GM21528 (cell line): ENCODE results near the gene AP2S1.
"Not testable (repeated sequence)": the region's sequence is repeated elsewhere in the genome, so short reads cannot be mapped to it uniquely, and the experiment has no call there.

ENCODE experiments used
- ATAC-seq: cut with Tn5 transposase; IDR thresholded peaks from one replicate; pipeline ENCODE4 v1.9.1; 2021; ENCODE audit warnings: mild to moderate bottlenecking, moderate library complexity; ENCODE audit not compliant: unreplicated experiment, low FRiP score

Gene AP2S1

DNA sequence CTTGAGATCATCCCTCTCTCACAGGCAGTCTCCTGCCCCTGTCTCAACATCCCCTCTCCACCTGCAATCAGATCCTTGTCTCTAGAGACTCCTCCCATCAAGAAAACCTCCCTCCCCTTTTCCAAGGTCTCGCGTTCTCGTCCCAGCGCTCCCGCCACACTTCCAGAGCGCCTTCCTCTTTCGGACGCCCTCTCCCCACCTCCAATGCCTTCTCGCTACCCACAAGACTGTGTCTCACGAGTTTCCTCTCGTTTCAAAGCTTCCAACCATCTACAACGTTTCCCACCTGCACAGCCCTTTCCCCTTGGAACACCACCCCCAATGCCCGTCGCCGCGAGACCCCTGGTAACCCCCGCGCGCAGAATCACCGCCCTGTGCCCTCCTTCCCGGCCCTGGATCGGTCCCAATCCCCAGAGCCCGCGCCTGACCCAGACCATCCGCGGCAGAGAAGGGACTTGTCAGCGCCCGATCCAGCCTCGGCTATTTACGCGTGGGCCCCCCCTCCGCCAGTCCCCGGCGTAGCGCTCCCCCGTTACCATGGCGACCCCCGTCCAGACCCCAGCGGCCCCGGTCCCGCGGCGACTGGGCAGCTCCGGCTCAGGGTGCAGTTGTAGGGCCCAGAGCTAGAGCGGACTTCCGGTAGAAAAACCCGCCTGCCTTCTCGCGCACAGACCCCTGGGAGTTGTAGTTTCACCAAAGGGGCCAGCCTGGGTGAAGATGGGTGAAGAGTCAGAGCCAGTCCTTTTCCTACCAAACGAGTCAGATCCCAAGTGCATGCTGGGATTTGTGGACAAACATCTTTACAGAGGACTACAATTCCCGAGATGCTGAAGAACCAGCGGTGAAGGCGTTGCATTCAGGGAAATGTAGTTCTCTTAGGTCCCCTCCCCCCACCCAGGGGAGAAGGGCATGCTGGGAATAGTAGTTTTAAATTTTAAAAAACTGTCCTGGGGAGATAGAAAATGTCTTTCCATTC is at the start of gene AP2S1:
TSS of gene AP2S1 (minus strand) at position 619 of the 976 bp plus-strand sequence. CDS start at position 539, 80 bp downstream.
- peak; percentile 81 for ATAC-seq

DNA sequence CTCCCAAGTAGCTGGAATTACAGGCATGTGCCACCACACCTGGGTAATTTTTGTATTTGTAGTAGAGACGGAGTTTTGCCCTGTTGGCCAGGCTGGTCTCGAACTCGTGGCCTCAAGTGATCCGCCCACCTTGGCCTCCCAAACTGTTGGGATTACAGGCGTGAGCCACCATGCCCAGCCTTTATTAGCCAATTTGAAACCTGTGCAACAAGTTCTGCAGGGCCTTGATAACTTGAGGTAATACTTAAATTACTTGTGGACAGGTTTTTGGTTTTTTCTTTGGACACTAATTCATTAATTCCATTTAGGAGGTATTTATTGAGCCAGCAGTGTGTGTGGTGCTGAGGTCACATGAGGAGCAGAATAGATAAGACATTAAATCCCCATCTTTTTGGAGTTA is 49.7 kb upstream of the AP2S1 start:
- ATAC-seq: no peak

DNA sequence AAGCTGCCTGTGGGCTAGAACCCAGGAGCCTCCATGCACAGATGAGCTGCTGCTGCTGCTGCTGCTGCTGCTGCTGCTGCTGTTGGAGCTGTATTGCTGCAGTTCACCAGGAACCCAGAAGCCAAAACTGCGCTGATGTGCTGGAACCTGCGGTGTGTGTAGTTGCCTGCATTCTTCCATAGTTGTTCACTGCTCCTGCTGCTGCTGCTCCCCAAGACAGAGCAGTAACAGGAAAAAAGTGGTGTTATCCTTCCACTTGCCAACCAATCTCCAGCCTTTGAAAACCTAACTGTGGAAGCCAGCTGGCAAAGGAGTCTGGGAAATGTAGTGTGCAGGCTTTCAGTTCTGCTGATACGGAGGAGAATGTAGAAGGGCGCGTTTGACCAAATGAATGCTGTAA is 48.1 kb upstream of the AP2S1 start:
- ATAC-seq: no peak

DNA sequence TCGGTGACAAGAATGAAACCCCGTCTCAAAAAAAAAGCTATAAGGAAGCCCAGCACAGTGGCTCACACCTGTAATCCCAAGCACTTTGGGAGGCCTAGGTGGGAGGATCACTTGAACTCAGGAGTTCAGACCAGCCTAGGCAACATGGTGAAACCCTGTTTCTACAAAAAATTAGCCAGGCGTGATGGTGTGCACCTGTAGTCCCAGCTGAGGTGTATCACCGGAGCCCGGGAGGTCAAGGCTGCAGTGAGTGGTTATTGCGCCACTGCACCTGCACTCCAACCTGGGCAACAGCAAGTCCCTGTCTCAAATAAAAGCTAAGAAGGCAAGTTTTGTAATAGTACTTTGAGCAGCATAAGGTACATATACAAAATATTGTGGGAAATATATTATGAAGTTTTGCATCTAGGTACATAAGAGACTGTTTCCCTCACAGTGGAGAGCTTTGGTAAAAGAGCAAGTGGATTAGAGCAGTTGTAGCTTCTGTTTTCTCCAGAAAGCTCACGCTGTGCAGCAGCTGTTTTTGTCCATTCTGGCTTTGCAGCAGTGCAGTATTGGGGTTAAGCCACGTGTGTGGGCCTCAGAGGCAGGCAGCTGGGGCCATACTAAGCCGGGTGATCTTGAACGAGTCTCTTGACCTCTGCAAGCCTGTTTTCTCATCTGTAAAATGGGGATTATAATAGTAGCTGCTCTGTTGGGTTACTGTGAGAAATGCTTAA is 45.6 kb upstream of the AP2S1 start:
- no peak for ATAC-seq

DNA sequence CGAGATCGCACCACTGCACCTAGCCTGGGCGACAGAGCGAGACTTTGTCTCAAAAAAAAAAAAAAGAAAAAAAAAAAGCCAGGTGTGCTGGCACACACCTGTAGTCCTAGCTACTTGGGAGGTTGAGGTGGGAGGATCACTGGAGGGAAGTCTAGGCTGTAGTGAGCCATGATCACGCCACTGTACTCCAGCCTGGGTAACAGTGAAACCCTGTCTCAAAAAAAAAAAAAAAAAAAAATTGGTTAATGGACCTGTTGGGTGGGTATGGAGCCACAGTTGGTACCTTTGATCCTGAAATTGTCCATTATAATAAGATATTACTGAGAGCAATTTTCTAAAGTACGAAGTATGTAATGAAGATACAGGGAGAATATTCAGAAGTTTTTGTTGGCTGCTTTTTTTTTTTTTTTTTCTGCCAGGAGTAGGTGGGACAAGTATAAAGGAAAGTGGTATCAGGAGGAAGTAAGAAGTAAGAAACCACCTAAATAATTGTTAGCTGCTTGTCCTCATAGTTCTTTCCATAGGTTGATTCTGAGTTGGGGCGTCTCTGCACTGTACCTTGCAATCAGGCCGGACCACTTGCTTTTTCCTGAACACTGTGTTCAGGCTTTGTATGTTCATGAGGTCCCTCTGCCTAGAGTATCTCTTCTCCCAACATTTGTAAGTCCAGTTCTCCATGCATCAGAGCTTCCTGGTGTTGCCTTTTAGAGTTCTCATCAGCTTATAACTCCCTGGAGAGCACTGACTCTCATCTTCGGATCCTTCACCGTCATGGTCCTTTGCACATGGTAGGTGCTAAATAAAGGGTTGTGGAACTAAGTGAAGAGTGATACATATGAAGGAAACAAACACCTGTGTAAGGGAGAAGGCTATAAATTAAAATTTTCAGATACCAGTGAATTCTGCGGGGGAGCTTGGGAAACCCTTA is 41.9 kb upstream of the AP2S1 start:
- ATAC-seq: no peak

DNA sequence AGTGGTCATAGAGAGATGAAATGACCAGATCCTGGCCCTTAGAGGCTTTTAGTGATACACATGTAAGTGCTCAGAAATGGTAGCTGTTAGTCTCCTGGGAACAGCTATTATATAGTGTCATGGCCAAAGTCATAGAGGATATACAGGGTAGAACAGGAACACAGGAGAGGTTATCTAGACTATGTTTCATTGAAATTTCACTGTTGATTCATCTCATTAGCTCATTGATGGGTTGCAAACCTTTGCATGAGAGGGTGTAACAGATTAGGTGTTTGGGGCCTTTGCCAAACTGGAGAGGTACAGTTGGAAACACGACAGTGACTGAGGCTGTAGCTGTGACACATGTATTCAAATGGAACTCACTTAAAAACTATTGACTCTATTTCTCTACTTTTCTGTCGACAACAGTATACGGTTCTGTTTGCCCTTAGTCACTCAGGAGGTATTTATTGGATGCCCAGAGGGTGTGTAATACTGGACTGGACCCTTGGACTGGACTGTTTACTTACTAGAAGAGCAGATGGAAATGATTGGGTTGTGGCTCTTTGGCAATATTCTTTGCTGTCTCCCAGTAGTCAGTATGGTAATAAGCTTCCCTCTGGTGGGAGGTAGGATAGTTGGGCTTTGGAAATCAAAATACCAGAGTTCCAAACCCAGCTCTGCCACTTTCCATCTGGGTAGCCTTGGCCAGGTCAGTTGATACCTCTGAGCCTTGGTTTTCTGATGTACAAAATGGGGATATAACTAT is 40.0 kb upstream of the AP2S1 start:
- no peak for ATAC-seq

DNA sequence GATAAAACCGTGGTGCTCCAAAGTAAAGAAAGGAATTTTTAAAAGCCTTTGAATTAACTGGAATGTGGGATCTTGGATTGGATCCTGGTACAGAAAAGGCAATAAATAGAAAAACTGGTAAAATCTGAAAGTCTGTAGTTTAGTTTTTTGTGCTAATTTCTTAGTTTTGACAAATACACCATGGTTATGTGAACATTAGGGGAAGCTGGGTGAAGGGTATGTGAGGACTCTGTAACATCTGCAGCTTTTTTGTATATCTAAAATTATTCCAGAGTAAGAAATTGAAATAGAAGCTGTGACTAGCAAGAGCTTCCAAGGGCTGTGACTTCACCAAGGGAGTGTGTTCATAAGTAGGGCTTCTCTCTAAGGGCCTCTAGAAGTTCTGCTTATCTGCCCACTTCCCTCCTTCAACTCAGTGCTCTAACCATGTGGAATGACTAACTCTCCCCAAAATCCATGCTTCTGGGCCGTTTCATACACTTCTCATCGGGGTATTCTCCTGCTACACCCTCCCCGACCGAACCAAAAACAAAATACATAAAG is 36.7 kb upstream of the AP2S1 start:
- no peak for ATAC-seq

DNA sequence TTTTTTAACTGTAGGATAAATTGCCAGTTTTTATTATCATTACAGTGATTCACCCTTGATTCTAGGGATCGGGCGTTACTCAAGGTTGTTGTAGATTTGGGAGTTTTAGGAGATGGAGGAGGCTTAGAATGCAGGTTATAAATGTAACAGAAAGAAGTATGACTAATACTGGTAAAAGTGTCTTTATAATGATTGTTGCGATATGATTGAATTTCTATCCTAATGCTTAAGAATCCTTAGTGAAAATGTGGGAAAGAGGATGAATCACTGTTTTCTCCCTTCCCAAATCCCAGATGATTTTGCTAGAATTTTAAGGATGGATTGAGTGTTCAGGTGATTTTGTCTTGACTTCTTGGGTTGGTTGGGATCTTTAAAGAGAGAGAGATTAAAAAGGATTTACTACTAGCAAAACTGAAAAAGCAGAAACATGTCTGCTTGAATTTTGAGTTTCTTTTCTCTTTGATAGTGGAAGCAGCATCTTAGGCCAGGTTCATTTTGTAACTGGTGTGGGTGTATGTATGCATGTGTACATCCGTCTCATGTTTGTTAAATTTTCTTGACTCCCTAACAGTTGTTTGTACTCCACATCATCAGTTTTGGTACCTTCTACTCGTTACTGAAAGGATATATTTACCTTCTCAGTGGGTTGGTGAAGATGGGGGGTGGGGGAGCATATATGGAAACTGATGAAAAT is 36.0 kb upstream of the AP2S1 start:
- ATAC-seq: no peak

DNA sequence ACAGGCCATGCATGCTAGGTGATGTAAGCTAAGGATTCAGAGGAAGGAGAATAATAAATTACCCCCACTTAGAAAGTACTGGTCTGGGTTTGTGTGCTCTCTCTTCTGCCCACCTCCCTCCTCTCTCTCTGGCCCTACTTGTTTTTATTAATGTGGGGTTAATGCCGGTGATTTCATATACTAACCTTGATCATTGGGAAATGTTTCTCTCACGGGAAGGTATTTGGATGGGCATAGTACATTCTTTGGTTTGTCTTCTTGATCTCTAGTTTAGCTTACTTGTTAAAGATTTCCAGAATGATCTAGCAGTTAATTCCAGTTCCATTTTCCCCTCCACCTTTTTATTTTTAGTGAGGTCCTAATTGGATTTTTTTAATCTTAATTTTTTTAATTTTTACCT is 34.8 kb upstream of the AP2S1 start:
- ATAC-seq: no peak

DNA sequence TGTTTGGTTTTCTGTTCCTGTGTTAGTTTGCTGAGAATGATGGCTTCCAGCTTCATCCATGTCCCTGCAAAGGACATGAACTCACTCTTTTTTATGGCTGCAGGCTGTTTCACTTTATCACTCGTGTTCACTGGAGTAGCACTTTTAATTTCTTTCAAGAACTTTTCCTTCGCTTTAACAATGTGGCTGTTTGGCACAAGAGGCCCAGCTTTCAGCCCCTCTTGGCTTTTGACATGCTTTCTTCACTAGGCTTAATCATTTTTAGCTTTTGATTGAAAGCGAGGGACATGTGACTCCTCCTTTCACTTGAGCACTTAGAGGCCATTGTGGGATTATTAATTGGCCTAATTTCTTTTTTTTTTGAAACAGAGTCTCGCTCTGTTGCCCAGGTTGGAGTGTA is 32.1 kb upstream of the AP2S1 start:
- not testable (repeated sequence) for ATAC-seq

DNA sequence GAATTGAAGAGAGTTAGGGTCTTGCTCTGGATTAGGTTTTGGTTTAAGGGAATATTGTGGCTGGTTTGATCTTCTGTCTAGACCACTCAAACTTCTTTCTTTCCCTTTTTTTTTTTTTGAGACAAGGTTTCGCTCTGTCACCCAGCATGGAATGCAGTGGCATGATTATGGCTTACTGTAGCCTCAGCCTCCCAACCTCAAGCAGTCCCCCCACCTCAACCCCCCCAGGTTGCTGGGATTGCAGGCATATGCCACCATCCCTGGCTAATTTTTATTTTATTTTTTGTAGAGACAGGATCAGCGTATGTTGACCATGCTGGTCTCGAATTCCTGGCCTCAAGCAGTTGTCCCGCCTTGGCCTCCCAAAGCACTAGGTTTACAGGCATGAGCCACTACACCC is 31.4 kb upstream of the AP2S1 start:
- ATAC-seq: no peak

DNA sequence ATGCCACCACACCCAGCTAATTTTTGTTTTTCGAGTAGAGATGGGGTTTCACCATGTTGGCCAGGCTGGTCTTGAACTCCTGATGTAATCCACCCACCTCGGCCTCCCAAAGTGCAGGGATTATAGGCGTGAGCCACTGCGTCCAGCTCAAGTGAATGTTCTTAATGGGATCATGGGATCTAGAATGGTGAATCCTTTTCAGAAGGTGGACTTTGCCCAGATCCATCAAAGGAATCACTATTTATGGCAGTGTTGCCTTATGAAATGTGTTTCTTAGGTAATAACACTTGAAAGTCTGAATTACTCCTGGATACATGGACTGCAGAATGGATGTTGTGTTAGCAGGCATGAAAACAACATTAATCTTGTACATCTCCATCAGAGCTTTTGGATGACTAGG is 30.4 kb upstream of the AP2S1 start:
- no peak for ATAC-seq

DNA sequence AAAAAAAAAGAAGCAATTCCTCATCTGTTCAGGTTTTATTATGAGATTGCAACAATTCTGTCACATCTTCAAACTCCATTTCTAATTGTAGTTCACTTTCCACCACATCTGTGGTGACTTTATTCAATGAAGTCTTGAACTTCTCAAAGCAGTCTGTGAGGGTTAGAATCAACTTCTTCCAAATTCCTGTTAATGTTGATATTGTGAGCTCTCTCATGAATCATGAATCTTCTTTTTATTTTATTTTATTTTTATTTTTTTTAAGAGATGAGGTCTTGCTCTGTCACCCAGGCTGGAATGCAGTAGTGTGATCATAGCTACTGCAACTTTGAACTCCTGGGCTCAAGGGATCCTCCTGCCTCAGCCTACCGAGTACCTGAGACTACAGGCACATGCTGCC is 29.8 kb upstream of the AP2S1 start:
- no peak for ATAC-seq

DNA sequence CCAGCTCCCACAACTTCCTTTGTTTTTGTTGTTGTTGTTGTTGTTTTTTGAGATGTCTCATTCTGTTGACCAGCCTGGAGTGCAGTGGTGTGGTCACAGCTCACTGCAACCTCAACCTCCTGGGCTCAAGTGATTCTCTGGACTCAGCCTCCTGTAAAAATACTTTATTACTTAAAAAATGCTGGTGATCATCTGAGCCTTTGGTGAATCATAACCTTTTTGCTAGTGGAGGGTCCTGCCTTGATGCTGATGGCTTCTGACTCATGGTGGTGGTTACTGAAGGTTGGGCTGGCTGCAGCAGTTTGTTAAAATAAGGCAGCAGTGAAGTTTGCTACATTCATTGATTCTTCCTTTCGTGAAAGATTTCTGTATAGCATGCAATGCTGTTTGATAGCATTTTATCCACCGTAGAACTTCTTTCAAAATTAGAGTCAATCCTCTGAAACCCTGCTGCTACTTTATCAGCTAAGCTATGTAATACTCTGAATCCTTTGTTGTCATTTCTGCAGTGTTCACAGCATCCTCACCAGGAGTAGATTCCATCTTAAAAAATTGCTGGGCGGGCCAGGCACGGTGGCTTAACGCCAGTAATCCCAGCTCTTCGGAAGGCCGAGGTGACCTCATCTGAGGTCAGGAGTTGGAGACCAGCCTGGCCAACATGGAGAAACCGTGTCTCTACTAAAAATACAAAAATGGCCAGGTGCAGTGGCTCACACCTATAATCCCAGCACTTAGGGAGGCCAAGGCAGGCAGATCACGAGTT is 28.1 kb upstream of the AP2S1 start:
- ATAC-seq: no peak

DNA sequence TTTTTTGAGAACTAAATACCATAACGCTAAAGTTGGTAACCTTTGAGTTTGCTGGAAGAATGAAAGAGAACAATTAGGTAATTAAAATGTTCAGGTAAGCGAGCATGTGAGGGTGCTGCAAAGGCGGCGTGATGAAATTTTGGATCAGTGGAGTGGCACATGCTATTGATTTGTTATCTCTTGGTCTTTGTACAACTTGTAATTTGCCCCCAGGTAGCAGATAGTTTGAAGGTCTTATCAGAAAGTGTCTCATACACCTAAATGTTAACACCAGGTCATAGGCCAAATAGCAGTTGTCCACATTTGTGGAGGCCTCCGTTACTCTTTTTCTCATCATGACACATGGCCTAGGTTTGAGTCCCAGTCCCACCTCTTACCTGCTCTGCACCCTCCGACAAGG is 25.0 kb upstream of the AP2S1 start:
- ATAC-seq: no peak

DNA sequence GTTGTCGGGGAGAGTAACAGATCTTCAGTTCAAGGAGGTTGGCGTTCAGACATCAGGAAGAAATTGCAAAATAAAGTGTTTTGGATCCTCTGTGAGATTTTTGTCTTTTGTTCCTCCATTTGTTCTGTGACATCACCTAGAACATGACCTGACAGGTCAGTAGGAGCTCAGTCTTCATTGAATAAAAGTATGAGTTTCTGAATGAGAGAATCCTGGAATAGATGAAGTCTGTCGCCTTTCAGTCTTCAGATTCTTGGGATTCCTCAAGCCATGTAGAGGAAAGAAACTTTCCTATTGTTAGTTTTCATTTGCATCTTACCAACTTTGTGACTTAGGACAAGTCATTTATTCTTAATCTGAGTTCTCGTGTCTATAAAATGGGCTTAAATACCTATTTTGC is 24.6 kb upstream of the AP2S1 start:
- no peak for ATAC-seq

DNA sequence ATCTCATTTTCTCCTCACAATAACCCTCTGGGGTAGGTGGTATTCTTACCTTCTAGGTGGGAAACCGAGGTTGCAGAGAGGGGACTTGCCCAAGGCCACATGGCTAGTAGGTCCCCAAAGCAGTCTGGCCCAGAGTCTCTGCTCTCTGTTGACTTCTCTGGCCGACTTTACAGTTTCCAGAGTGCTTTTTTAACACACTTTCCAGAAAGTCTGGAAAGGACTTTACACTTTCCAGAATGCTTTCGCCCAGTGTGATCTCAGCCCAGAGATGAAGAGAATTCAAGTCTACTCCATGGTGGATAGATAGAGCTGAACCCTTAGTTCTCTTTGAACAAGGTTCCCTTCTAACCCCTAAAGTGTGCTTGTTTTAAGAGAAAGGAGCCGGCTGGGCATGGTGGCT is 22.3 kb upstream of the AP2S1 start:
- ATAC-seq: no peak

DNA sequence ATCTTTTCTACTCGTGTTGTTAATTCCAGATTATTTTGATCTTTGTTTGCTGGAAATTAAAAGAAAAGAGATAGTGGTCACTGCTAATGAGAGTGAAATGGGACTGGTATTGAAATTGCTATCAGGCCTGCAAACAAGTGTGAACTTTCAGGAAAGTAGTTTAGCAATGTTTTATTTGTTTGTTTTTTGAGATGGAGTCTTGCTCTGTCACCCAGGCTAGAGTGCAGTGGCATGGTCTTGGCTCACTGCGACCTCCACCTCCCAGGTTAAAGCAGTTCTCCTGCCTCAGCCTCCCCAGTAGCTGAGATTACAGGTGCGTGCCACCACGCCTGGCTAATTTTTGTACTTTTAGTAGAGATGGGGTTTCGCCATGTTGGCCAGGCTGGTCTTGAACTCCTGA is 20.5 kb upstream of the AP2S1 start:
- ATAC-seq: not testable (repeated sequence)
